HepG2 (cell line): Measurements from ENCODE around the gene SNRPB2. TPM values are rescaled to one million over a fixed set of nuclear protein-coding genes. Genes with fewer than 3 reads are reported as not detected.
A peak's percentile ranks its signal among the peaks of the same experiment; 100 is the strongest.

Source experiments
- ATM ChIP-seq: fragments of 450-650 bp; IDR thresholded peaks from 2 replicates; pipeline ENCODE4 v1.7.1; 2017; ENCODE audit warnings: mild to moderate bottlenecking, borderline replicate concordance
- FOSL2 ChIP-seq: sonication (generic); formaldehyde crosslinking; IDR thresholded peaks from 2 replicates; pipeline ENCODE4 v1.4.0; 2020; ENCODE audit warnings: missing genetic modification reagents
- GLI4 ChIP-seq: sonication (generic); formaldehyde crosslinking; IDR thresholded peaks from 2 replicates; pipeline ENCODE4 v1.5.1; 2020; ENCODE audit warnings: missing genetic modification reagents, mild to moderate bottlenecking, moderate library complexity, borderline replicate concordance
- HOXD1 ChIP-seq: sonication (generic); formaldehyde crosslinking; IDR thresholded peaks from 2 replicates; pipeline ENCODE4 v1.5.0; 2020; ENCODE audit warnings: missing genetic modification reagents
- IRF2 ChIP-seq: IDR thresholded peaks from 2 replicates; pipeline ENCODE4 v1.6.1; 2018; ENCODE audit warnings: missing genetic modification reagents, missing compliant biosample characterization
- KAT8 ChIP-seq: IDR thresholded peaks from 2 replicates; pipeline ENCODE4 v1.6.1; 2016; ENCODE audit warnings: missing genetic modification reagents, missing compliant biosample characterization
- MATR3 ChIP-seq: sonication (generic); formaldehyde crosslinking; IDR thresholded peaks from 2 replicates; pipeline ENCODE4 v1.4.0; 2020; ENCODE audit warnings: missing genetic modification reagents
- MAZ ChIP-seq, 2 experiments: sonication (generic) in 1 of 2; formaldehyde crosslinking in 1 of 2; IDR thresholded peaks; 2 replicates each; pipeline versions ENCODE4 v1.5.0 to v1.6.1; 2012 to 2020; ENCODE audit warnings: low read depth in 2 of 2, mild to moderate bottlenecking in 2 of 2, borderline replicate concordance in 1 of 2, improper control_type of control experiment in 1 of 2, low read length in 1 of 2, missing genetic modification reagents in 1 of 2, moderate library complexity in 1 of 2
- MTF1 ChIP-seq: sonication (generic); formaldehyde crosslinking; IDR thresholded peaks from 2 replicates; pipeline ENCODE4 v1.5.0; 2020; ENCODE audit warnings: missing genetic modification reagents
- MXI1 ChIP-seq: IDR thresholded peaks from 3 replicates; pipeline ENCODE4 v1.6.1; 2012; ENCODE audit warnings: low read depth, low read length, inconsistent platforms, borderline replicate concordance
- RELA ChIP-seq: sonication (generic); formaldehyde crosslinking; IDR thresholded peaks from 2 replicates; pipeline ENCODE4 v1.4.0; 2020; ENCODE audit warnings: missing genetic modification reagents
- SATB2 ChIP-seq: sonication (generic); formaldehyde crosslinking; IDR thresholded peaks from 2 replicates; pipeline ENCODE4 v1.5.0; 2020; ENCODE audit warnings: missing genetic modification reagents
- ZBTB42 ChIP-seq: sonication (generic); formaldehyde crosslinking; IDR thresholded peaks from 2 replicates; pipeline ENCODE4 v1.5.0; 2020; ENCODE audit warnings: mild to moderate bottlenecking, missing genetic modification reagents
- ZFYVE20 ChIP-seq: sonication (generic); formaldehyde crosslinking; IDR thresholded peaks from 2 replicates; pipeline ENCODE4 v1.8.0; 2023; ENCODE audit warnings: low read depth, mild to moderate bottlenecking, moderate library complexity, missing genetic modification reagents, borderline replicate concordance
- ZMYM2 ChIP-seq: sonication (generic); formaldehyde crosslinking; IDR thresholded peaks from 2 replicates; pipeline ENCODE4 v1.8.0; 2022; ENCODE audit warnings: mild to moderate bottlenecking, missing genetic modification reagents
- ZNF207 ChIP-seq: fragments of 450-650 bp; IDR thresholded peaks from 2 replicates; pipeline ENCODE4 v1.6.1; 2016; ENCODE audit warnings: antibody characterized with exemption, borderline replicate concordance
- ZNF331 ChIP-seq: sonication (generic); formaldehyde crosslinking; IDR thresholded peaks from 2 replicates; pipeline ENCODE4 v1.4.0; 2020; ENCODE audit warnings: missing genetic modification reagents
- ZNF33A ChIP-seq: sonication (generic); formaldehyde crosslinking; IDR thresholded peaks from 2 replicates; pipeline ENCODE4 v1.5.1; 2020; ENCODE audit warnings: missing genetic modification reagents, mild to moderate bottlenecking, moderate library complexity, borderline replicate concordance
- ZNF547 ChIP-seq: sonication (generic); formaldehyde crosslinking; IDR thresholded peaks from 2 replicates; pipeline ENCODE4 v1.5.1; 2020; ENCODE audit warnings: mild to moderate bottlenecking, missing genetic modification reagents
- ZNF569 ChIP-seq: sonication (generic); formaldehyde crosslinking; IDR thresholded peaks from 2 replicates; pipeline ENCODE4 v1.5.0; 2020; ENCODE audit warnings: mild to moderate bottlenecking, missing genetic modification reagents, moderate library complexity, borderline replicate concordance
- ZNF670 ChIP-seq: sonication (generic); formaldehyde crosslinking; IDR thresholded peaks from 2 replicates; pipeline ENCODE4 v1.8.0; 2022; ENCODE audit warnings: mild to moderate bottlenecking, missing genetic modification reagents, borderline replicate concordance
- ZNF879 ChIP-seq: sonication (generic); formaldehyde crosslinking; IDR thresholded peaks from 2 replicates; pipeline ENCODE4 v1.8.1; 2023; ENCODE audit warnings: missing genetic modification reagents
- ZSCAN29 ChIP-seq: sonication (generic); formaldehyde crosslinking; conservative IDR thresholded peaks from 2 replicates; pipeline ENCODE4 v1.4.0; 2020; ENCODE audit warnings: mild to moderate bottlenecking, missing genetic modification reagents
- polyA plus RNA-seq, 8 experiments: library from polyadenylated mRNA; depleted of rRNA in 3 of 8; stranded (reverse) in 7 of 8; unstranded in 1 of 8; fragments of >200 nt; fragmentation: Illumina TruSeq in 4 of 8; extraction: Trizol in 4 of 8; gene quantifications; 2 replicates each; pipeline versions ENCODE4 v1.2.1 to v1.2.3, GENCODE V29; 2011 to 2016; ENCODE audit warnings: low read depth in 4 of 8, missing spikeins in 1 of 8, mixed read lengths in 1 of 8; ENCODE audit not compliant: insufficient read depth in 1 of 8
- total RNA-seq, 5 experiments: library from RNA; depleted of rRNA; stranded (reverse); fragments of >200 nt; fragmentation: Illumina TruSeq; extraction: Trizol; gene quantifications; 2 replicates each; pipeline ENCODE4 v1.2.3, GENCODE V29; 2016; ENCODE audit warnings: low read depth in 1 of 5
- TF ChIP-seq, protein P1 (sequence below): sonication (generic); formaldehyde crosslinking; IDR thresholded peaks from 2 replicates; pipeline ENCODE4 v1.4.0; 2020; ENCODE audit warnings: mild to moderate bottlenecking, missing genetic modification reagents
- TF ChIP-seq, protein P2 (sequence below): IDR thresholded peaks from 2 replicates; pipeline ENCODE4 v1.6.1; 2018; ENCODE audit warnings: missing genetic modification reagents, mild to moderate bottlenecking, missing compliant biosample characterization
- TF ChIP-seq, protein P3 (sequence below): IDR thresholded peaks from 2 replicates; pipeline ENCODE4 v1.6.1; 2016
- TF ChIP-seq, protein P4 (sequence below): sonication (generic); formaldehyde crosslinking; IDR thresholded peaks from 2 replicates; pipeline ENCODE4 v1.4.0; 2020; ENCODE audit warnings: missing genetic modification reagents, borderline replicate concordance

SNRPB2 gene
- total and polyA plus RNA-seq, 2 of the 13 experiments (the other 11 are each of a cell fraction or from before 2014, with no cell fraction given) = 107 to 204 TPM

DNA sequence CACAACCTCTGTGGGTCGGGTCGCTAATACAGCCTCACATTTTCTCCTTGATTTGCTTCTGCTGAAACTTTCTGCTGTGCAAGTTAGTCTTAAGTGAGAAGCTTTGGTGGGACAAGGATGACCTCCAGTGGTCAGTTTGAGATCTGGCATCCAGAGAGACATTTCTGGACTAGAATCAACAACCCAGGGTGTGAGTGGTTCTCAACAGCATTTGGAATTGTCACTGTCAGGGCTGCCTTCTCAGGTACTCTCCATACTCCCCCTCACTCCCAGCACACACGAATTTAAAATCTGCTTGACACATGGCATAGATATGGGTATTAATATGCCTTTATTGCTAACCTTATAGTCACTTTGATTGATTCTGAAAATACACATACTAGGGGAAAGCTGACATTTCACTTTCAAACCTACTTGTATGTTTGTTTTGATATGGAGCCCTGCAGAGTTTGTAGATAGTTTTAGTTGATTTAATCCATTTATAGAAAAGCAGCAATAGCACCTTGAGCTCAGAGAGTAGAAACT is 31.5 kb downstream of the SNRPB2 start (continued):
- no peak for TF ChIP-seq HOXD1 (CRISPR knock-in tag)
- TF ChIP-seq ZFYVE20 (CRISPR knock-in tag) = no peak
- no peak for TF ChIP-seq ZMYM2
- TF ChIP-seq ZBTB42 (CRISPR knock-in tag) = no peak
- TF ChIP-seq SATB2 = no peak
- TF ChIP-seq ZNF569 (CRISPR knock-in tag) = no peak
- TF ChIP-seq ATM = no peak
- no peak for TF ChIP-seq MXI1
- TF ChIP-seq, protein P1, sequence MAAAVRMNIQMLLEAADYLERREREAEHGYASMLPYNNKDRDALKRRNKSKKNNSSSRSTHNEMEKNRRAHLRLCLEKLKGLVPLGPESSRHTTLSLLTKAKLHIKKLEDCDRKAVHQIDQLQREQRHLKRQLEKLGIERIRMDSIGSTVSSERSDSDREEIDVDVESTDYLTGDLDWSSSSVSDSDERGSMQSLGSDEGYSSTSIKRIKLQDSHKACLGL (CRISPR knock-in tag) = no peak
- no peak for TF ChIP-seq ZNF547 (CRISPR knock-in tag)
- TF ChIP-seq, protein P2, sequence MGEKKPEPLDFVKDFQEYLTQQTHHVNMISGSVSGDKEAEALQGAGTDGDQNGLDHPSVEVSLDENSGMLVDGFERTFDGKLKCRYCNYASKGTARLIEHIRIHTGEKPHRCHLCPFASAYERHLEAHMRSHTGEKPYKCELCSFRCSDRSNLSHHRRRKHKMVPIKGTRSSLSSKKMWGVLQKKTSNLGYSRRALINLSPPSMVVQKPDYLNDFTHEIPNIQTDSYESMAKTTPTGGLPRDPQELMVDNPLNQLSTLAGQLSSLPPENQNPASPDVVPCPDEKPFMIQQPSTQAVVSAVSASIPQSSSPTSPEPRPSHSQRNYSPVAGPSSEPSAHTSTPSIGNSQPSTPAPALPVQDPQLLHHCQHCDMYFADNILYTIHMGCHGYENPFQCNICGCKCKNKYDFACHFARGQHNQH = no peak
- TF ChIP-seq GLI4 = no peak
- TF ChIP-seq KAT8 (CRISPR knock-in tag) = no peak
- TF ChIP-seq ZSCAN29 (CRISPR knock-in tag) = no peak
- no peak for TF ChIP-seq ZNF33A
- TF ChIP-seq IRF2 (CRISPR knock-in tag) = no peak
- no peak for TF ChIP-seq MAZ (IDR thresholded peaks at IDR 0.05; ENCODE audit: borderline replicate concordance, low read depth, low read length)
- TF ChIP-seq MAZ (CRISPR knock-in tag; IDR thresholded peaks at IDR 0.05; ENCODE audit: low read depth) = no peak
- TF ChIP-seq ZNF207 = no peak
- TF ChIP-seq ZNF331 (CRISPR knock-in tag) = peak; percentile 34; the same call in 1 of the 2 replicates
- no peak for TF ChIP-seq ZNF879 (CRISPR knock-in tag)
- TF ChIP-seq ZNF670 (CRISPR knock-in tag) = no peak; the same call in 1 of the 2 replicates
- no peak for TF ChIP-seq RELA (CRISPR knock-in tag)
- no peak for TF ChIP-seq MATR3 (CRISPR knock-in tag)
- TF ChIP-seq FOSL2 (CRISPR knock-in tag) = 0 out of 2 replicates have a peak, but pooled peaks have one; percentile 23
- TF ChIP-seq, protein P3, sequence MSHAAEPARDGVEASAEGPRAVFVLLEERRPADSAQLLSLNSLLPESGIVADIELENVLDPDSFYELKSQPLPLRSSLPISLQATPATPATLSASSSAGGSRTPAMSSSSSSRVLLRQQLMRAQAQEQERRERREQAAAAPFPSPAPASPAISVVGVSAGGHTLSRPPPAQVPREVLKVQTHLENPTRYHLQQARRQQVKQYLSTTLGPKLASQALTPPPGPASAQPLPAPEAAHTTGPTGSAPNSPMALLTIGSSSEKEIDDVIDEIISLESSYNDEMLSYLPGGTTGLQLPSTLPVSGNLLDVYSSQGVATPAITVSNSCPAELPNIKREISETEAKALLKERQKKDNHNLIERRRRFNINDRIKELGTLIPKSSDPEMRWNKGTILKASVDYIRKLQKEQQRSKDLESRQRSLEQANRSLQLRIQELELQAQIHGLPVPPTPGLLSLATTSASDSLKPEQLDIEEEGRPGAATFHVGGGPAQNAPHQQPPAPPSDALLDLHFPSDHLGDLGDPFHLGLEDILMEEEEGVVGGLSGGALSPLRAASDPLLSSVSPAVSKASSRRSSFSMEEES (CRISPR knock-in tag) = no peak
- TF ChIP-seq, protein P4, sequence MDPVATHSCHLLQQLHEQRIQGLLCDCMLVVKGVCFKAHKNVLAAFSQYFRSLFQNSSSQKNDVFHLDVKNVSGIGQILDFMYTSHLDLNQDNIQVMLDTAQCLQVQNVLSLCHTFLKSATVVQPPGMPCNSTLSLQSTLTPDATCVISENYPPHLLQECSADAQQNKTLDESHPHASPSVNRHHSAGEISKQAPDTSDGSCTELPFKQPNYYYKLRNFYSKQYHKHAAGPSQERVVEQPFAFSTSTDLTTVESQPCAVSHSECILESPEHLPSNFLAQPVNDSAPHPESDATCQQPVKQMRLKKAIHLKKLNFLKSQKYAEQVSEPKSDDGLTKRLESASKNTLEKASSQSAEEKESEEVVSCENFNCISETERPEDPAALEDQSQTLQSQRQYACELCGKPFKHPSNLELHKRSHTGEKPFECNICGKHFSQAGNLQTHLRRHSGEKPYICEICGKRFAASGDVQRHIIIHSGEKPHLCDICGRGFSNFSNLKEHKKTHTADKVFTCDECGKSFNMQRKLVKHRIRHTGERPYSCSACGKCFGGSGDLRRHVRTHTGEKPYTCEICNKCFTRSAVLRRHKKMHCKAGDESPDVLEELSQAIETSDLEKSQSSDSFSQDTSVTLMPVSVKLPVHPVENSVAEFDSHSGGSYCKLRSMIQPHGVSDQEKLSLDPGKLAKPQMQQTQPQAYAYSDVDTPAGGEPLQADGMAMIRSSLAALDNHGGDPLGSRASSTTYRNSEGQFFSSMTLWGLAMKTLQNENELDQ (CRISPR knock-in tag) = no peak
- no peak for TF ChIP-seq MTF1 (CRISPR knock-in tag)
